Measurements from ENCODE around the gene MRPL23. TPM values are rescaled to one million over a fixed set of nuclear protein-coding genes. Genes with fewer than 3 reads are reported as not detected.

Gene MRPL23
- total RNA-seq, 6 experiments from 2014 or later, result 83.8 to 116 (median 110) TPM

- H3K27me3 Mint-ChIP-seq (ENCODE audit: insufficient read depth), result peaks cover 14% of the 10 kb centered on the region
- H3K27ac Mint-ChIP-seq, result no peak overlapping the region
- H3K4me3 Mint-ChIP-seq, result no peak overlapping the region
- H3K36me3 Mint-ChIP-seq (ENCODE audit: low read depth), result no peaks in the 10 kb centered on the region
- H3K4me1 Mint-ChIP-seq (ENCODE audit: low read depth), result no peaks in the 10 kb centered on the region
- TF ChIP-seq CTCF (IDR thresholded peaks at IDR 0.05), result no peak
- DNase-seq, result no peak
- no peaks in the 10 kb centered on the region for H3K9me3 Mint-ChIP-seq
These were observed 23.8 kb upstream of the MRPL23 start for GRCh38 chr11:1923201-1923956.

GRCh38 chr11:1924181-1924580 is 23.0 kb upstream of the MRPL23 start:
- no peak overlapping the region for H3K27ac Mint-ChIP-seq
- no peaks in the 10 kb centered on the region for H3K36me3 Mint-ChIP-seq (ENCODE audit: low read depth)
- H3K4me1 Mint-ChIP-seq (ENCODE audit: low read depth), result no peaks in the 10 kb centered on the region
- DNase-seq, result no peak
- H3K9me3 Mint-ChIP-seq, result no peaks in the 10 kb centered on the region
- H3K4me3 Mint-ChIP-seq, result no peak overlapping the region
- TF ChIP-seq CTCF (IDR thresholded peaks at IDR 0.05), result no peak
- peaks cover 14% of the 10 kb centered on the region for H3K27me3 Mint-ChIP-seq (ENCODE audit: insufficient read depth)

- no peak overlapping the region for H3K27ac Mint-ChIP-seq
- H3K27me3 Mint-ChIP-seq (ENCODE audit: insufficient read depth), result peaks cover 13% of the 10 kb centered on the region
- H3K36me3 Mint-ChIP-seq (ENCODE audit: low read depth), result no peaks in the 10 kb centered on the region
- no peak overlapping the region for H3K4me3 Mint-ChIP-seq
- TF ChIP-seq CTCF (IDR thresholded peaks at IDR 0.05), result no peak
- H3K9me3 Mint-ChIP-seq, result no peaks in the 10 kb centered on the region
- H3K4me1 Mint-ChIP-seq (ENCODE audit: low read depth), result no peaks in the 10 kb centered on the region
- DNase-seq, result no peak
These were observed 22.3 kb upstream of the MRPL23 start for GRCh38 chr11:1924646-1925372.

GRCh38 chr11:1925373-1926155 is 21.6 kb upstream of the MRPL23 start:
- Mint-ChIP-seq H3K9me3 (no peaks in the 10 kb centered on the region), H3K27me3 (ENCODE audit: insufficient read depth) (peaks cover 10% of the 10 kb centered on the region), H3K27ac (no peak overlapping the region), H3K4me1 (ENCODE audit: low read depth) (no peaks in the 10 kb centered on the region), H3K4me3 (no peak overlapping the region), H3K36me3 (ENCODE audit: low read depth) (no peaks in the 10 kb centered on the region)
- DNase-seq, result no peak
- no peak for TF ChIP-seq CTCF (IDR thresholded peaks at IDR 0.05)

- H3K4me1 Mint-ChIP-seq (ENCODE audit: low read depth), result peaks cover 3% of the 10 kb centered on the region
These were observed 20.7 kb upstream of the MRPL23 start for GRCh38 chr11:1926156-1927025.

More at GRCh38 chr11:1926156-1927025, 20.7 kb upstream of the MRPL23 start:
- no peak overlapping the region for H3K4me3 Mint-ChIP-seq
- H3K36me3 Mint-ChIP-seq (ENCODE audit: low read depth), result no peaks in the 10 kb centered on the region
- no peaks in the 10 kb centered on the region for H3K9me3 Mint-ChIP-seq
- DNase-seq, result no peak
- TF ChIP-seq CTCF (IDR thresholded peaks at IDR 0.05), result no peak
- H3K27ac Mint-ChIP-seq, result no peak overlapping the region
- peaks cover 10% of the 10 kb centered on the region for H3K27me3 Mint-ChIP-seq (ENCODE audit: insufficient read depth)

All from HFFc6 (cell line).